ENCODE measurements around the gene POLR3H.

Gene POLR3H

GRCh38 chr22:41512421-41513194 lies 31.7 kb downstream of the POLR3H start:
- TF ChIP-seq EZH2phosphoT487 (IDR thresholded peaks at IDR 0.05; ENCODE audit: borderline replicate concordance, low read length) (no peak), CTCF (IDR thresholded peaks at IDR 0.05; ENCODE audit: low read depth, low read length, poor library complexity, severe bottlenecking) (no peak)

GRCh38 chr22:41511521-41511968 lies 32.7 kb downstream of the POLR3H start:
- no peak overlapping the region for H3K4me3 ChIP-seq (ENCODE audit: low read length)
- no peaks in the 10 kb centered on the region for H3K4me1 ChIP-seq (ENCODE audit: control insufficient read depth, low read length)
- H3K4me2 ChIP-seq (ENCODE audit: low read length) = no peak overlapping the region
- TF ChIP-seq EZH2phosphoT487 (IDR thresholded peaks at IDR 0.05; ENCODE audit: borderline replicate concordance, low read length) (no peak), CTCF (IDR thresholded peaks at IDR 0.05; ENCODE audit: low read depth, low read length, poor library complexity, severe bottlenecking) (no peak)
- H3K9me2 ChIP-seq (replicated peaks; ENCODE audit: control insufficient read depth, low read length) = no peaks in the 10 kb centered on the region
- H3K36me3 ChIP-seq (ENCODE audit: control insufficient read depth, low read length) = peaks cover 83% of the 10 kb centered on the region
- H3F3A ChIP-seq (ENCODE audit: control insufficient read depth, insufficient read depth) = no peaks in the 10 kb centered on the region
- H3K27ac ChIP-seq (ENCODE audit: low read depth, low read length) = no peak overlapping the region
- no peaks in the 10 kb centered on the region for H4K20me1 ChIP-seq (ENCODE audit: control insufficient read depth, insufficient read depth, low read depth, low read length)
- no peaks in the 10 kb centered on the region for H3K79me2 ChIP-seq (ENCODE audit: control insufficient read depth, low read length)
- H3K27me3 ChIP-seq (ENCODE audit: control insufficient read depth, low read length) = no peaks in the 10 kb centered on the region
- H3K9me3 ChIP-seq (ENCODE audit: control insufficient read depth, insufficient read depth, low read length) = no peaks in the 10 kb centered on the region

More at GRCh38 chr22:41512421-41513194, 31.7 kb downstream of the POLR3H start:
- Histone ChIP-seq H3K4me1 (ENCODE audit: control insufficient read depth, low read length) (no peaks in the 10 kb centered on the region), H3K4me2 (ENCODE audit: low read length) (no peak overlapping the region), H3K27me3 (ENCODE audit: control insufficient read depth, low read length) (no peaks in the 10 kb centered on the region), H3K79me2 (ENCODE audit: control insufficient read depth, low read length) (no peaks in the 10 kb centered on the region), H3F3A (ENCODE audit: control insufficient read depth, insufficient read depth) (no peaks in the 10 kb centered on the region), H4K20me1 (ENCODE audit: control insufficient read depth, insufficient read depth, low read depth, low read length) (no peaks in the 10 kb centered on the region), H3K9me3 (ENCODE audit: control insufficient read depth, insufficient read depth, low read length) (no peaks in the 10 kb centered on the region), H3K9me2 (replicated peaks; ENCODE audit: control insufficient read depth, low read length) (no peaks in the 10 kb centered on the region), H3K27ac (ENCODE audit: low read depth, low read length) (no peak overlapping the region), H3K36me3 (ENCODE audit: control insufficient read depth, low read length) (peaks cover 83% of the 10 kb centered on the region), H3K4me3 (ENCODE audit: low read length) (no peak overlapping the region)

- H3K9me2 ChIP-seq (replicated peaks; ENCODE audit: control insufficient read depth, low read length) = no peaks in the 10 kb centered on the region
- TF ChIP-seq CTCF (IDR thresholded peaks at IDR 0.05; ENCODE audit: low read depth, low read length, poor library complexity, severe bottlenecking) = peak; percentile 12
- TF ChIP-seq EZH2phosphoT487 (IDR thresholded peaks at IDR 0.05; ENCODE audit: borderline replicate concordance, low read length) = no peak
- H3K27me3 ChIP-seq (ENCODE audit: control insufficient read depth, low read length) = no peaks in the 10 kb centered on the region
- no peak overlapping the region for H3K4me2 ChIP-seq (ENCODE audit: low read length)
- H3K4me1 ChIP-seq (ENCODE audit: control insufficient read depth, low read length) = no peaks in the 10 kb centered on the region
- H4K20me1 ChIP-seq (ENCODE audit: control insufficient read depth, insufficient read depth, low read depth, low read length) = no peaks in the 10 kb centered on the region
- peaks cover 67% of the 10 kb centered on the region for H3K36me3 ChIP-seq (ENCODE audit: control insufficient read depth, low read length)
- H3F3A ChIP-seq (ENCODE audit: control insufficient read depth, insufficient read depth) = no peaks in the 10 kb centered on the region
- H3K27ac ChIP-seq (ENCODE audit: low read depth, low read length) = no peak overlapping the region
- peaks cover 7% of the 10 kb centered on the region for H3K79me2 ChIP-seq (ENCODE audit: control insufficient read depth, low read length)
- H3K9me3 ChIP-seq (ENCODE audit: control insufficient read depth, insufficient read depth, low read length) = no peaks in the 10 kb centered on the region
- H3K4me3 ChIP-seq (ENCODE audit: low read length) = no peak overlapping the region
These were observed 35.5 kb downstream of the POLR3H start for GRCh38 chr22:41508770-41509170.
